Naive thymus-derived CD4-positive, alpha-beta T cell (primary cell): ENCODE measurements around the gene COL6A5. TPM values are rescaled to one million over a fixed set of nuclear protein-coding genes. Genes with fewer than 3 reads are reported as not detected.

Experiments
- ATAC-seq: fragments of 150-1000 bp; cut with Tn5 transposase; 2 replicates; pipeline ENCODE4 v1.10.0; 2021; ENCODE audit warnings: mild to moderate bottlenecking, moderate library complexity
- CTCF ChIA-PET: fragments of 350-600 bp; sonication (Branson Sonifier 250); formaldehyde crosslinking; loops from one replicate; lab custom pipeline; 2021; ENCODE audit warnings: antibody characterized with exemption; lab: Charles Lee
- POLR2A ChIA-PET: fragments of 350-600 bp; sonication (Branson Sonifier 250); formaldehyde crosslinking; loops from one replicate; lab custom pipeline; 2021; ENCODE audit warnings: antibody characterized with exemption, inconsistent platforms; lab: Charles Lee
- DNase-seq, 9 donors: peaks; one replicate each; pipeline versions ENCODE4 v3.0.0 to v3.0.0-alpha.2; 2020 to 2022; ENCODE audit warnings: mixed read lengths in 1 of 9
- H3K27ac ChIP-seq: one replicate; pipeline ENCODE4 v1.7.0; 2013; ENCODE audit warnings: mild to moderate bottlenecking, low read depth, low read length, moderate library complexity
- H3K27me3 ChIP-seq, 2 donors: one replicate each; pipeline ENCODE4 v1.7.0; 2013; ENCODE audit warnings: low read length in 2 of 2, mild to moderate bottlenecking in 2 of 2, moderate library complexity in 2 of 2; ENCODE audit not compliant: control insufficient read depth in 2 of 2, insufficient read depth in 2 of 2
- H3K36me3 ChIP-seq, 3 experiments: 1 replicate in 2 of 3; 2 replicates in 1 of 3; pipeline ENCODE4 v1.7.0; 2013; ENCODE audit warnings: low read length in 3 of 3, mild to moderate bottlenecking in 3 of 3, moderate library complexity in 1 of 3; ENCODE audit not compliant: insufficient read depth in 3 of 3, control insufficient read depth in 2 of 3
- H3K4me1 ChIP-seq, 2 donors: one replicate each; pipeline ENCODE4 v1.7.0; 2013; ENCODE audit warnings: low read length in 2 of 2, mild to moderate bottlenecking in 2 of 2, moderate library complexity in 1 of 2; ENCODE audit not compliant: control insufficient read depth in 2 of 2, insufficient read depth in 2 of 2
- H3K4me3 ChIP-seq: 2 replicates; pipeline ENCODE4 v1.7.0; 2013; ENCODE audit warnings: mild to moderate bottlenecking, low read length
- H3K9me3 ChIP-seq, 3 experiments: 1 replicate in 2 of 3; 2 replicates in 1 of 3; pipeline ENCODE4 v1.7.0; 2013; ENCODE audit warnings: low read length in 3 of 3; ENCODE audit not compliant: control insufficient read depth in 2 of 3
- H3K27ac Mint-ChIP-seq, 9 donors: one replicate each; pipeline ENCODE4 v1.8.0; 2020 to 2022; ENCODE audit warnings: mixed read lengths in 9 of 9, mild to moderate bottlenecking in 8 of 9, moderate library complexity in 5 of 9, inconsistent platforms in 2 of 9
- H3K27me3 Mint-ChIP-seq, 5 donors: one replicate each; pipeline ENCODE4 v1.8.0; 2021 to 2022; ENCODE audit warnings: mixed read lengths in 5 of 5, mild to moderate bottlenecking in 1 of 5
- H3K36me3 Mint-ChIP-seq, 5 donors: one replicate each; pipeline ENCODE4 v1.8.0; 2020 to 2022; ENCODE audit warnings: mixed read lengths in 5 of 5, mild to moderate bottlenecking in 3 of 5, inconsistent platforms in 1 of 5
- H3K4me1 Mint-ChIP-seq, 7 donors: one replicate each; pipeline ENCODE4 v1.8.0; 2020 to 2022; ENCODE audit warnings: mixed read lengths in 7 of 7, mild to moderate bottlenecking in 3 of 7, inconsistent platforms in 1 of 7
- H3K4me3 Mint-ChIP-seq, 10 donors: one replicate each; pipeline ENCODE4 v1.8.0; 2020 to 2022; ENCODE audit warnings: mild to moderate bottlenecking in 10 of 10, mixed read lengths in 10 of 10, moderate library complexity in 6 of 10, inconsistent platforms in 2 of 10
- H3K9me3 Mint-ChIP-seq, 11 donors: one replicate each; pipeline ENCODE4 v1.8.0; 2020 to 2022; ENCODE audit warnings: mixed read lengths in 11 of 11, mild to moderate bottlenecking in 4 of 11, inconsistent platforms in 1 of 11, moderate library complexity in 1 of 11
- intact Hi-C, 2 donors: fragments of 100-400 bp; cut with micrococcal nuclease; formaldehyde crosslinking; loops; one replicate each; pipeline ENCODE4 v1.15.1; 2023
- polyA plus RNA-seq, 2 donors: library from polyadenylated mRNA; unstranded; fragments of 300-500 nt; fragmentation: Illumina TruSeq; gene quantifications; one replicate each; pipeline ENCODE4 v1.2.3, GENCODE V29; 2021
- total RNA-seq, 6 experiments: library from RNA in 5 of 6; stranded (reverse) in 5 of 6; gene quantifications; 1 replicate in 5 of 6; 2 replicates in 1 of 6; pipeline ENCODE4 v1.2.3 and lab custom pipeline; 2021 to 2026

COL6A5 gene
- total and polyA plus RNA-seq, 7 experiments from 2014 or later, result 0.05 TPM; not detected in 6

DNA sequence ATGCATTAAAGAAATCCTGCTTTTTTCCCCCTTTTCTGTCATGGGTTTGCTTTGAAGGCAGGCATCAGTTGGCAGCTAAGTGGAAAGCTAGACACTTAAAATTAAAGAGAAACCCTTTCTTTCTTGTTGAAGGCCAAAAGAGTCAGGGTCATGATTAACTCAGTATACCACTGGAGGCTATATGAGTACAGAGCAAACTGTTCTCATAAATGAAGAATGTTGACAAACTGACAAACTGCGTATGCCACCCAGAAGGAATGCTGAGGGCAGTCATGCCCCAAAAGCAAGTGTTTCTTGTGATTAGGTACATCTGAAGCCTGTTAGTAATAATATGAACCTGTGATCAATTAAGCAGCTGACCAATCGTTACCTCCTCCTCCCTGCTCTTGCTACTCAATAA, 127.9 kb downstream of the COL6A5 start:
- no peaks in the 10 kb centered on the region for H3K4me1 Mint-ChIP-seq
- Histone ChIP-seq H3K27me3 (no peaks in the 10 kb centered on the region), H3K4me3 (no peak overlapping the region), H3K36me3 (no peaks in the 10 kb centered on the region), H3K9me3 (no peaks in the 10 kb centered on the region), H3K4me1 (no peaks in the 10 kb centered on the region), H3K27ac (no peak overlapping the region)
- intact Hi-C loops, result no loop called here
- no peaks in the 10 kb centered on the region for H3K36me3 Mint-ChIP-seq
- ATAC-seq (no peak), DNase-seq (no peak)
- H3K27ac Mint-ChIP-seq, result no peak overlapping the region
- ChIA-PET POLR2A (no interaction called here), CTCF (no interaction called here)
- H3K4me3 Mint-ChIP-seq, result no peak overlapping the region
- peaks cover 0 to 16% (median 4%) of the 10 kb centered on the region in 11 donors for H3K9me3 Mint-ChIP-seq
- H3K27me3 Mint-ChIP-seq, result peaks cover 6 to 34% (median 26%) of the 10 kb centered on the region in 5 donors

DNA sequence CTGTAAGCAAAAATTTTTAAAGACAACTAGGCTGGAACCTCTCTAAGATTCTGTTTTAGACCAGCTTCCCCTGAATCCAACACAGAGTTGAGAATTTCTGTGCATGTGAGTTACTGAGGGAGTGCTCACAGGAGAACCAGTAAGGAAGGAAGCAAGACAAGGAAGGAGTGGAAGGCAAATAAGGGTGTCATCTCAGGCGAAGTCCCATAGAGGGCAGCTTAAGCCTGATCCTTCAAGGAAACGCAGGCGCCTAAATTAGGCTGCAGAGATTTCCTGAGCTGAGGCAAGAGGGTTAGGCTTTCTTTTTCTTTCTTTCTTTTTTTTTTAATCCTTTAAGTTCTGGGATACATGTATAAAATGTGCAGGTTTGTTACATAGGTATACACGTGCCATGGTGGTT, 135.3 kb downstream of the COL6A5 start:
- H3K27ac Mint-ChIP-seq, result no peak overlapping the region
- intact Hi-C loops, result no loop called here

DNA sequence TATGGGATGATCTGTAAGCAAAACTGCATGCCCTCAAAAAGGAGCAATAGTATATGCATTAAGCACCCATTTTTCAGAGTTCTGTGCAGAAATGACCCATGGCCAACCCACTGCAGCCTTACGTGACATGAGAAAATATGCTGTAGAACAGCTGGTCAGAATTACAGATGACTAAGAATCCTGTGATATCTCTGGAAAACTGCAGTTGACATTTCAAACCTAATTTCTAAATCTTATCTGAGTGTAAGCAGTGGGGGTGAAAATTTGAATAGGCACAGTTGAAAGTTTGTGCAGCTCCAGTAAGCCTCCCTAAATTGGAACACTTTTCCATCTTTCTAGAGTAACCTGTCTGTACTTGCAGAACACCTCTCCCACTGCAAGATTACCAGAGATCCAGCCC, 142.8 kb downstream of the COL6A5 start:
- H3K4me1 Mint-ChIP-seq, result no peaks in the 10 kb centered on the region
- Histone ChIP-seq H3K4me1 (no peaks in the 10 kb centered on the region), H3K27ac (no peak overlapping the region), H3K4me3 (no peak overlapping the region), H3K36me3 (no peaks in the 10 kb centered on the region), H3K9me3 (no peaks in the 10 kb centered on the region), H3K27me3 (no peaks in the 10 kb centered on the region)
- peaks cover 0 to 16% (median 0%) of the 10 kb centered on the region in 5 donors for H3K27me3 Mint-ChIP-seq
- H3K9me3 Mint-ChIP-seq, result peaks cover 0 to 1% (median 0%) of the 10 kb centered on the region in 11 donors
- no peak overlapping the region for H3K4me3 Mint-ChIP-seq
- no peak for DNase-seq
- POLR2A ChIA-PET, result no interaction called here
- H3K36me3 Mint-ChIP-seq, result no peaks in the 10 kb centered on the region
- CTCF ChIA-PET, result no interaction called here
- intact Hi-C loops, result no loop called here
- ATAC-seq, result no peak
- no peak overlapping the region for H3K27ac Mint-ChIP-seq

More for the DNA sequence above, 135.3 kb downstream of the COL6A5 start:
- Mint-ChIP-seq H3K36me3 (no peaks in the 10 kb centered on the region), H3K27me3 (peaks cover 0 to 13% (median 5%) of the 10 kb centered on the region in 5 donors), H3K4me3 (no peak overlapping the region), H3K4me1 (no peaks in the 10 kb centered on the region), H3K9me3 (peaks cover 0 to 27% (median 4%) of the 10 kb centered on the region in 11 donors)
- no peak for DNase-seq
- Histone ChIP-seq H3K9me3 (no peaks in the 10 kb centered on the region), H3K4me3 (no peak overlapping the region), H3K36me3 (no peaks in the 10 kb centered on the region), H3K4me1 (no peaks in the 10 kb centered on the region), H3K27me3 (no peaks in the 10 kb centered on the region), H3K27ac (no peak overlapping the region)
- ATAC-seq, result no peak
- POLR2A ChIA-PET, result no interaction called here
- CTCF ChIA-PET, result no interaction called here

DNA sequence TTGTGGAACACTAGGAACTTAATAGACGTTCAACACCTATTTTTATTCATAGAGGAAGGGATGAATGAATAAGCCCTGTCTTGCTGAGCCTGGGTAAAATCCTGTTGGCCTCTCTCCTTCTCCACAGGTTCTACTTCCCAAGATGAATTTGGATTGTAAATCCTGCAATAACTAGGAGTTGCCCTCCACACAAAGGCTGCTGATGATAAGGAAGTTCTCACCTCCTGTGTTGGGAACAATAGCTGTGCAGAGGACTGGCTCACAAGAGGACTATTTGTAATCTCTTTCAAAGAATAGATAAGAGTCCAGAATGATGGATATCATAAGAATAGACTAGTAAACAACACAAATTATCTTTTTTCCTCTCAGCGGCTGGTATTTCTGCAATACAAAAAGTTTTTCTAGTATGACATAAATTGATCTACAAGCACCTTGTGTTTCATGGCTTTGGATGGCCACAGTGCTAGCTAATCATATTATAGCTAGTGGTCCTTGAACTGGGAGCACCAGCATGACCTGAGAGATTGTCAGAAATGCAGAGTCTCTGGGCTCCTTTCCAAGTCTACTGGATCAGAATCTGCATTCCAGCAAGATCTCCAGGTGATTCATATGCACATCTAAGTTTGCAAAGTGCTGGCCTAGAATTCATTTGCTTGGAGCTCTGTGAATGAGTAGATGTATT, 143.4 kb downstream of the COL6A5 start:
- no peaks in the 10 kb centered on the region for H3K4me1 Mint-ChIP-seq
- peaks cover 0 to 1% (median 0%) of the 10 kb centered on the region in 11 donors for H3K9me3 Mint-ChIP-seq
- no peaks in the 10 kb centered on the region for H3K4me1 ChIP-seq
- H3K4me3 ChIP-seq, result no peak overlapping the region
- no peaks in the 10 kb centered on the region for H3K36me3 Mint-ChIP-seq
- DNase-seq, result no peak
- no peaks in the 10 kb centered on the region for H3K36me3 ChIP-seq
- no peaks in the 10 kb centered on the region for H3K9me3 ChIP-seq
- no peaks in the 10 kb centered on the region for H3K27me3 ChIP-seq
- ChIA-PET CTCF (interaction anchor here (0.6 kb wide), 1 partner anchor 14 kb away, joined by 3 read pairs; no protein-coding TSS in a partner anchor), POLR2A (no interaction called here)
- no peak overlapping the region for H3K27ac Mint-ChIP-seq
- H3K27ac ChIP-seq, result no peak overlapping the region
- H3K27me3 Mint-ChIP-seq, result peaks cover 0 to 18% (median 0%) of the 10 kb centered on the region in 5 donors
- H3K4me3 Mint-ChIP-seq, result no peak overlapping the region
- intact Hi-C loops, result no loop called here
- no peak for ATAC-seq

DNA sequence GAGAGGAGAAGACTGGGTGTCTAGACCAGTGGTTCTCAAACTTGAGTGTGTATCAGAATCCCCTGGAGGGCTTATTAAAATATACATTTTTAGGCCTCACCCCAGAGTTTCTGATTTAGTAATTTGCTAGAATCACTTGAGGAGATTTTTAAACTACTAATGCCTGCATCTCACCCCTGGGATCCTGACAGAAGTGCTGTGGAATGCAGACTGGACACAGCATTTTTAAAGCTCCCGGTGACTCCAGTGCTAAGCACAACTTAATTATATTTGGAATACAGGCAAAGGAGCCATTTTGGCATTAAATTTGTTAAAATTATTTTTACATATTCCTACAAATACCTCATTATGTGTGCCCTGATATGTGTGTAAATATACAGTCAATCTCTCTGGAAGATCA, 144.8 kb downstream of the COL6A5 start:
- H3K27me3 ChIP-seq, result no peaks in the 10 kb centered on the region
- Mint-ChIP-seq H3K4me1 (no peaks in the 10 kb centered on the region), H3K27me3 (peaks cover 0 to 15% (median 0%) of the 10 kb centered on the region in 5 donors), H3K9me3 (peaks cover 0 to 1% (median 0%) of the 10 kb centered on the region in 11 donors), H3K36me3 (no peaks in the 10 kb centered on the region), H3K27ac (no peak overlapping the region), H3K4me3 (no peak overlapping the region)
- POLR2A ChIA-PET, result no interaction called here
- intact Hi-C loops, result no loop called here
- H3K4me3 ChIP-seq, result no peak overlapping the region
- H3K36me3 ChIP-seq, result no peaks in the 10 kb centered on the region
- ATAC-seq (no peak), DNase-seq (no peak)
- CTCF ChIA-PET, result no interaction called here
- no peaks in the 10 kb centered on the region for H3K9me3 ChIP-seq
- H3K4me1 ChIP-seq, result no peaks in the 10 kb centered on the region
- H3K27ac ChIP-seq, result no peak overlapping the region

DNA sequence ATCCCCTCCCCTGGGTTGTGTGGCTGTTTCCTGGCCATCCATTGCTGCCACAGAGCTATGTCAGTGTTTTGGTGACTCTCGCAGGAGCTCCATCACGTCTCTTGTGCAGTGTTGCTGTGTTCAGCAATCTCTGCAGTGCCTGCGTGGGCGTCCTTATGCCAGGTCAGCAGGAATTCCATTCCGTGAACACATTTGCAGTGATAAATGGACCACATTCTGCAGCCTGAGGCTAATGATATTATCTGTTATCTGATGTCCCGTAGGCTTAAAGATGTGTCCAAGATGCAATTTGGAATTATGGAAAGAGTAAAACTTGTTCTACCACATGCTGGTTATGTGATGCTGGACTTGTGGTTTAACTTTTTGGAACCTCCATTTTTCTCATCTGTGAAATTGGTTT, 146.0 kb downstream of the COL6A5 start:
- POLR2A ChIA-PET, result no interaction called here
- intact Hi-C loops, result no loop called here
- H3K4me3 Mint-ChIP-seq, result no peak overlapping the region
- H3K27ac Mint-ChIP-seq, result no peak overlapping the region
- no peak overlapping the region for H3K4me3 ChIP-seq
- H3K36me3 Mint-ChIP-seq, result no peaks in the 10 kb centered on the region
- CTCF ChIA-PET, result no interaction called here
- DNase-seq, result no peak
- H3K27me3 ChIP-seq, result no peaks in the 10 kb centered on the region
- no peaks in the 10 kb centered on the region for H3K4me1 Mint-ChIP-seq
- H3K9me3 ChIP-seq, result no peaks in the 10 kb centered on the region
- peaks cover 0 to 1% (median 0%) of the 10 kb centered on the region in 11 donors for H3K9me3 Mint-ChIP-seq
- no peak overlapping the region for H3K27ac ChIP-seq
- H3K27me3 Mint-ChIP-seq, result peaks cover 0 to 13% (median 0%) of the 10 kb centered on the region in 5 donors
- no peaks in the 10 kb centered on the region for H3K4me1 ChIP-seq
- ATAC-seq, result no peak
- no peaks in the 10 kb centered on the region for H3K36me3 ChIP-seq

DNA sequence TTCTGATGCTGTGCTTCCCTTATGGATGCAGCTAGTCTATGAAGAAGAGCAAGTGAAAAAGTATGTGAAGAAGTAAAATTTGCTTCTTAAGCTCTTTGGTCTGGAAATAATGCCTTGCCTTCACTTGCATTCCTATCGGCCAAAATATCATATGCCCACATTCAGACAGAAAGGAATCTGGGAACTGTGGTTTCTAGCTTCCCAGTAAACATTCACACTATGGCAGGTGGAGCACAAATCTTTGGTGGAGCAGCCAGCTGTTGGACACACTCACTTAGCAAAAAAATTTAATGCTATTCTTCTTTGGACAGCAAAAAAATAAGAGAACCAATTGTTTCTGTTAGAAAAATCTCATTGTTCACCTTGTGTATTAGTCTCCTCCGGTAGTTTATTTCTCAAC, 159.2 kb downstream of the COL6A5 start:
- H3K27ac Mint-ChIP-seq, result no peak overlapping the region
- DNase-seq, result no peak
- Histone ChIP-seq H3K4me3 (no peak overlapping the region), H3K36me3 (no peaks in the 10 kb centered on the region), H3K9me3 (no peaks in the 10 kb centered on the region), H3K27ac (no peak overlapping the region), H3K4me1 (no peaks in the 10 kb centered on the region), H3K27me3 (no peaks in the 10 kb centered on the region)
- H3K36me3 Mint-ChIP-seq, result no peaks in the 10 kb centered on the region
- H3K9me3 Mint-ChIP-seq, result no peaks in the 10 kb centered on the region
- H3K4me3 Mint-ChIP-seq, result no peak overlapping the region
- ATAC-seq, result no peak
- ChIA-PET CTCF (interaction anchor here (0.8 kb wide), 1 partner anchor 123 kb away, joined by 3 read pairs; no protein-coding TSS in a partner anchor), POLR2A (no interaction called here)
- no peaks in the 10 kb centered on the region for H3K4me1 Mint-ChIP-seq
- peaks cover 9 to 44% (median 28%) of the 10 kb centered on the region in 5 donors for H3K27me3 Mint-ChIP-seq
- intact Hi-C loops, result no loop called here
